Measurements from ENCODE around the gene HSPA1L.
"Not testable (repeated sequence)": the region's sequence is repeated elsewhere in the genome, so short reads cannot be mapped to it uniquely, and the experiment has no call there.

HSPA1L gene

DNA sequence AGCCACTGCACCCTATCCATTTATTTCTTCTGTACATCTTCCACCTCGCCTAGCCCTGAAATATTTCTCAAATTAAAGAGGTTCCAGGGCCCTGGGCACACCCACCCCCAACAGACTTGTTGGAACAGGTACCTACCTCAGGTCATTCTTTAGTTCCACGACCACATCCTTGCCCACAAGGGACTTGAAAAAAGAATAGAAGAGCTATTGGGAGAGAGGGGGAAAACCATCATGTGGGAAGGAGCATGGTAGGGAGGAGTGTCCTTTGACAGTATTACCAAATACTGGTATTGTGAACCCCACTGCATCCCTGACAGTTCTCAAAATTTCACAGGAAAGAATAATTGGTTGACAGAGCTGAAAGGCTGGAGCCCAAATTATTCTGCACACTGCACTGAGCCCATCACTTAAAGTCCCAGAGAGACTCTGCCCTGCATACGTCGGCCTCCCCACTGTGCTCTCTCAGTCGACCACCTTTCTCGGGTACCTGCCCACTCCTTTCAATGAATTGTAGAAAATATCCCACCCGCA lies 9.1 kb downstream of the HSPA1L start:
- TF ChIP-seq, protein P1, sequence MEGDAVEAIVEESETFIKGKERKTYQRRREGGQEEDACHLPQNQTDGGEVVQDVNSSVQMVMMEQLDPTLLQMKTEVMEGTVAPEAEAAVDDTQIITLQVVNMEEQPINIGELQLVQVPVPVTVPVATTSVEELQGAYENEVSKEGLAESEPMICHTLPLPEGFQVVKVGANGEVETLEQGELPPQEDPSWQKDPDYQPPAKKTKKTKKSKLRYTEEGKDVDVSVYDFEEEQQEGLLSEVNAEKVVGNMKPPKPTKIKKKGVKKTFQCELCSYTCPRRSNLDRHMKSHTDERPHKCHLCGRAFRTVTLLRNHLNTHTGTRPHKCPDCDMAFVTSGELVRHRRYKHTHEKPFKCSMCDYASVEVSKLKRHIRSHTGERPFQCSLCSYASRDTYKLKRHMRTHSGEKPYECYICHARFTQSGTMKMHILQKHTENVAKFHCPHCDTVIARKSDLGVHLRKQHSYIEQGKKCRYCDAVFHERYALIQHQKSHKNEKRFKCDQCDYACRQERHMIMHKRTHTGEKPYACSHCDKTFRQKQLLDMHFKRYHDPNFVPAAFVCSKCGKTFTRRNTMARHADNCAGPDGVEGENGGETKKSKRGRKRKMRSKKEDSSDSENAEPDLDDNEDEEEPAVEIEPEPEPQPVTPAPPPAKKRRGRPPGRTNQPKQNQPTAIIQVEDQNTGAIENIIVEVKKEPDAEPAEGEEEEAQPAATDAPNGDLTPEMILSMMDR (conservative IDR thresholded peaks at IDR 0.05; ENCODE audit: low read depth, low read length): no peak
- peaks cover 23% of the 10 kb centered on the region for H3K4me1 ChIP-seq (ENCODE audit: low read depth, poor library complexity, severe bottlenecking)
- no peaks in the 10 kb centered on the region for H3K27me3 ChIP-seq (ENCODE audit: insufficient read depth, low read depth)
- H3K4me3 ChIP-seq (IDR thresholded peaks at IDR 0.05; ENCODE audit: insufficient read depth, low read depth, low read length): peak overlapping the region; percentile 44
- peak overlapping the region; percentile 79 for H3K9ac ChIP-seq
- H3K27ac ChIP-seq: peak overlapping the region; percentile 65
- H2AFZ ChIP-seq (ENCODE audit: low read depth): peak overlapping the region; percentile 74; the same call in 1 of the 2 replicates
- H3K79me2 ChIP-seq (ENCODE audit: insufficient read depth, low read depth): peaks cover 18% of the 10 kb centered on the region
- no peaks in the 10 kb centered on the region for H4K20me1 ChIP-seq (ENCODE audit: insufficient read depth)
- no peaks in the 10 kb centered on the region for H3K36me3 ChIP-seq (ENCODE audit: insufficient read depth)
- H3K4me2 ChIP-seq: peak overlapping the region; percentile 99

GRCh38 chr6:31801031-31801927 lies 13.8 kb downstream of the HSPA1L start:
- Histone ChIP-seq H3K4me1 (ENCODE audit: low read depth, poor library complexity, severe bottlenecking) (peaks cover 17% of the 10 kb centered on the region), H3K79me2 (ENCODE audit: insufficient read depth, low read depth) (peaks cover 15% of the 10 kb centered on the region)
- H3K36me3 ChIP-seq (ENCODE audit: insufficient read depth); H3K27me3 ChIP-seq (ENCODE audit: insufficient read depth, low read depth); H2AFZ ChIP-seq (ENCODE audit: low read depth); H3K27ac ChIP-seq; H3K4me3 ChIP-seq (IDR thresholded peaks at IDR 0.05; ENCODE audit: insufficient read depth, low read depth, low read length); H3K4me2 ChIP-seq; H4K20me1 ChIP-seq (ENCODE audit: insufficient read depth); H3K9ac ChIP-seq: not testable (repeated sequence)

DNA sequence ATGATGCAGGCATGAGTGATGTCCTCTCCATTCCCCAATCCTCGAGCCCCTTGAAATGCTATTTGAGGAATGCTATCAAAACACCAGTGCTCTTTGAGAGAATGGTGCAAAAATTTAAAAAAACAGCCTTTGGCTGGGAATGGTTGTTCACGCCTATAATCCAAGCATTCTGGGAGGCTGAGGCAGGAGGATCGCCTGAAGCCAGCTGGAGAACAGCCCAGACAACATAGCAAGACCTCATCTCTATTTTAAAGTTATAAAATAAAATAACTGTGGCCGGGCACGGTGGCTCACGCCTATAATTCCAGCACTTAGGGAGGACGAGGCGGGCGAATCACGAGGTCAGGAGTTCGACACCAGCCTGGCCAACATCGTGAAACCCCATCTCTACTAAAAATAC lies 15.3 kb downstream of the HSPA1L start:
- Histone ChIP-seq H3K79me2 (ENCODE audit: insufficient read depth, low read depth) (peaks cover 12% of the 10 kb centered on the region), H3K36me3 (ENCODE audit: insufficient read depth) (no peaks in the 10 kb centered on the region), H2AFZ (ENCODE audit: low read depth) (no peak overlapping the region), H4K20me1 (ENCODE audit: insufficient read depth) (no peaks in the 10 kb centered on the region), H3K27me3 (ENCODE audit: insufficient read depth, low read depth) (no peaks in the 10 kb centered on the region), H3K4me2 (no peak overlapping the region), H3K9ac (no peak overlapping the region), H3K4me3 (IDR thresholded peaks at IDR 0.05; ENCODE audit: insufficient read depth, low read depth, low read length) (no peak overlapping the region), H3K27ac (no peak overlapping the region), H3K4me1 (ENCODE audit: low read depth, poor library complexity, severe bottlenecking) (peaks cover 10% of the 10 kb centered on the region)
- TF ChIP-seq, protein P1 (conservative IDR thresholded peaks at IDR 0.05; ENCODE audit: low read depth, low read length): no peak

DNA sequence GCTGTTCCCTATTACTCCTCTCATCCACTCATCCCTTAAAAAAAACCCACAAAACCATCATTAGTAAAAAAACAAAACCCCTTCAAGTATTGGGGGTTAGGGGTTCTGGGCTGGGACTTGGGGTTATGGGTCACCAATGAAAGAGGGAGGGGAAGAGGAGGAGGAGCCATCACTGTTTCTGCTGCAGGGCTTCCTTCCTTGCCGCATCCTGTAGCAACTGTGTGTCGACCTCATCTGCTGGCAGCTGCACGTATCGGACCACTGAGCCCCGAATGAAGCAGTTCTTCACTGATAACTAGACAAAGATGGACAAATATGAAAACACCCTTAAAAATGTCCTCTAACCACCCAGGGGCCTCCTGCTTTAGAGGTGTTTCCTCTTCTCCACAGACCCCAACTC lies 17.5 kb downstream of the HSPA1L start:
- H3K4me1 ChIP-seq (ENCODE audit: low read depth, poor library complexity, severe bottlenecking): peaks cover 21% of the 10 kb centered on the region
- TF ChIP-seq, protein P1 (conservative IDR thresholded peaks at IDR 0.05; ENCODE audit: low read depth, low read length): no peak
- no peaks in the 10 kb centered on the region for H4K20me1 ChIP-seq (ENCODE audit: insufficient read depth)
- H3K27ac ChIP-seq: no peak overlapping the region
- no peaks in the 10 kb centered on the region for H3K27me3 ChIP-seq (ENCODE audit: insufficient read depth, low read depth)
- no peak overlapping the region for H3K4me2 ChIP-seq
- H3K79me2 ChIP-seq (ENCODE audit: insufficient read depth, low read depth): peaks cover 34% of the 10 kb centered on the region
- no peak overlapping the region for H3K9ac ChIP-seq
- no peak overlapping the region for H2AFZ ChIP-seq (ENCODE audit: low read depth)
- H3K36me3 ChIP-seq (ENCODE audit: insufficient read depth): no peaks in the 10 kb centered on the region; the same call in 1 of the 2 replicates
- H3K4me3 ChIP-seq (IDR thresholded peaks at IDR 0.05; ENCODE audit: insufficient read depth, low read depth, low read length): no peak overlapping the region

DNA sequence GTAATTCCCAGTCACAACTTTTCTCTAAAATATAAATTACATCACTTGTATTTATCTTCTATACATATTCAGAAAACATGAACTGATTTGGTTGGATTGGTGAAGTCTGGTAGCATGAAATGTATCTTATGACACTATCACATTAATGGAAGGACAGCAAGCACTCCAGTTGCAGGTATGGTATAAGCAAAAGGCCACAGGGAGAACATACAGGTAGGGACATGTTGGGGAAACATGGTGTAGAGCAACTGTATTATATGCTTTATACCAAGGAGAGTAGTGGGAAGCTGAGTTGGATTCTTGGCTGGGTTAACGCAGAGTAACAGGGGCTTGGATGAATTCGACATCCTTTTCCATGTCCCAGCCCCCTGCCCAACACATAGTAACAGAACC lies 18.1 kb downstream of the HSPA1L start:
- no peak overlapping the region for H3K4me3 ChIP-seq (IDR thresholded peaks at IDR 0.05; ENCODE audit: insufficient read depth, low read depth, low read length)
- no peaks in the 10 kb centered on the region for H4K20me1 ChIP-seq (ENCODE audit: insufficient read depth)
- no peak overlapping the region for H3K27ac ChIP-seq
- H2AFZ ChIP-seq (ENCODE audit: low read depth): no peak overlapping the region
- H3K4me1 ChIP-seq (ENCODE audit: low read depth, poor library complexity, severe bottlenecking): peaks cover 21% of the 10 kb centered on the region
- TF ChIP-seq, protein P1 (conservative IDR thresholded peaks at IDR 0.05; ENCODE audit: low read depth, low read length): no peak
- peaks cover 34% of the 10 kb centered on the region for H3K79me2 ChIP-seq (ENCODE audit: insufficient read depth, low read depth)
- H3K36me3 ChIP-seq (ENCODE audit: insufficient read depth): no peaks in the 10 kb centered on the region; the same call in 1 of the 2 replicates
- H3K4me2 ChIP-seq: no peak overlapping the region
- no peaks in the 10 kb centered on the region for H3K27me3 ChIP-seq (ENCODE audit: insufficient read depth, low read depth)
- no peak overlapping the region for H3K9ac ChIP-seq

Data from KMS-11 (cell line).